ES-I3 (cell line): ENCODE data around the gene NRIP1.
"Not testable (repeated sequence)": the region's sequence is repeated elsewhere in the genome, so short reads cannot be mapped to it uniquely, and the experiment has no call there.

Source experiments
- H3K36me3 ChIP-seq: 2 replicates; pipeline ENCODE4 v1.6.1; 2013; ENCODE audit warnings: mild to moderate bottlenecking, low read length, control low read depth, moderate library complexity; ENCODE audit not compliant: insufficient read depth
- H3K4me1 ChIP-seq: 2 replicates; pipeline ENCODE4 v1.6.1; 2013; ENCODE audit warnings: mild to moderate bottlenecking, control low read depth, low read length; ENCODE audit not compliant: insufficient read depth
- H3K9ac ChIP-seq: 2 replicates; pipeline ENCODE4 v1.6.1; 2013; ENCODE audit warnings: low read depth, mild to moderate bottlenecking, low read length, moderate library complexity
- H3K9me3 ChIP-seq: 2 replicates; pipeline ENCODE4 v1.6.1; 2013; ENCODE audit warnings: mild to moderate bottlenecking, low read length, moderate library complexity; ENCODE audit not compliant: control insufficient read depth, insufficient read depth

Gene NRIP1

GRCh38 chr21:14945176-14945575 is 119.6 kb downstream of the NRIP1 start:
- H3K9ac ChIP-seq, result no peak overlapping the region
- no peaks in the 10 kb centered on the region for H3K4me1 ChIP-seq
- H3K36me3 ChIP-seq, result no peaks in the 10 kb centered on the region
- H3K9me3 ChIP-seq, result peaks cover 2% of the 10 kb centered on the region; the same call in 1 of the 2 replicates

DNA sequence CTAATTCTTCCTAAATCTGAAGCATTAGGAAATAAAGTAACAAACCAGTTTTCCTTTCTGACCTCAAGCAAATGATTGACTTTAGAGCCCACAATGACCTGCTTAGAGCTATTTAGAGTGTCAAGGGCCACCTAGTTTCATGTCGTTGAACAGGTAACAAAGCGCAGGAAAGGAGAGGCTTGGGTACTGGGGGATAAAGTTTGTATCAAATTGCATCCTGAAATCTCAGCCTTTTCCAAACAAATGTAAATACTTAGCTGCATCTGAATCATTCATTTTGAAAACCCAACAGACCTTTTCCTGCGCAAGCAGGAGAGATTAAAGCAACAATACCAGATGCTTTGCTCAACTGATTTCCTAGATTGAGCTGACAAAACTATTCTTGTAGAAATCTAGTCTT is 121.2 kb downstream of the NRIP1 start:
- no peak overlapping the region for H3K9ac ChIP-seq
- H3K9me3 ChIP-seq, result peaks cover under 1% of the 10 kb centered on the region; the same call in 1 of the 2 replicates
- H3K36me3 ChIP-seq, result no peaks in the 10 kb centered on the region
- no peaks in the 10 kb centered on the region for H3K4me1 ChIP-seq

DNA sequence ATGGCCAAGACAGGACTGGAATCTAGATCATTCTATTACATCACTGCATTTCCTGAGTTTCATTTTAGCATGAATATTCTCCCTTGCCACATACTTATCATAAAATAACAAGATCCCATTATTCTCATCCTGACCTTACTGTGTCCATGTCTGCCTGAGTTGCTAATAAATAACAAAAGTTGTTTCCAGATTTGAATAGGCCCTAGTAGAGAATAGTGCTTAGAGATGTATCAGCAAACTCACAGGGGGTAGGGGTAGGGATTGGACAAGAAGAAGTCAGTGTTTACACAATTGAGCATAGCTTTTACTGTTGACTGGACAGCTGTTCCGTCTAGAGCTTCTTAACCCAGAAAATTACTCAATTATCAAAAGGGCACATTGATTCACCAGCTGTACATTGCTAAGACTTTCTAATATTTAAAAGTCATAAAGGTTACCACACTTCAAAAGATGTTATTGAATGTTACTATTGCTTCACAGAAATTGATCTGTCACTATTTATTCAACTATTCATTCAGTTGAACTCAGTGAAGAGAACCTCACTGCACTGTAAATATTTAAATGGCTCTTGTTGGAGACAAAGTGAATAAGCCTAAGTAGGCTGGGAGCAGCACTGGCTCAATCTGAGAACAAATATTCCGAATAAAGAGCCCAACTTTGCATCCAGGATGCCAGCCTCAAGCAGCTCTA is 121.9 kb downstream of the NRIP1 start:
- no peak overlapping the region for H3K9ac ChIP-seq
- no peaks in the 10 kb centered on the region for H3K36me3 ChIP-seq
- no peaks in the 10 kb centered on the region for H3K9me3 ChIP-seq
- H3K4me1 ChIP-seq, result no peaks in the 10 kb centered on the region

- H3K36me3 ChIP-seq, H3K4me1 ChIP-seq, H3K9ac ChIP-seq, H3K9me3 ChIP-seq: not testable (repeated sequence)
These were observed 137.5 kb downstream of the NRIP1 start for GRCh38 chr21:14927324-14927723.

GRCh38 chr21:14926186-14926585 is 138.6 kb downstream of the NRIP1 start:
- Histone ChIP-seq H3K4me1 (no peaks in the 10 kb centered on the region), H3K9me3 (no peaks in the 10 kb centered on the region), H3K36me3 (no peaks in the 10 kb centered on the region), H3K9ac (no peak overlapping the region)

GRCh38 chr21:14923468-14923867 is 141.3 kb downstream of the NRIP1 start:
- no peaks in the 10 kb centered on the region for H3K4me1 ChIP-seq
- H3K36me3 ChIP-seq, result no peaks in the 10 kb centered on the region
- H3K9me3 ChIP-seq, result no peaks in the 10 kb centered on the region
- H3K9ac ChIP-seq, result no peak overlapping the region

DNA sequence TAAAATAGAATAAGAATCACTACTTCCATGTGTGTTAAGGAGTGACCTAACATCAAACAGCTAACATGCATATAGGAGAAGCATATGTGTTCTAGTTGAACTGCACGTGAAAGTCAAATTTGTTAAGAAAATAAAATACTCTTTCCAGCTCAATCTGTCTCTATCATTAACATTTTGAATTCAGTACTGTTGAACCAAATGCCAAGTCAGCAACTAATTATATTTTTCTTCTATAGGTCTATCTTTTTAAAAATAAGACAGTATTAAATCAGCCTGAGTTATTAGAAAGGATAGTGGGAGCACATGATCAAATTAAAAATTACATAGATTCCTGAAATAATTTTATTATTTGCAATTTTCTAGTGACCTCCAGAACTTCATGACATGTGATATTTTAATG is 141.8 kb downstream of the NRIP1 start:
- Histone ChIP-seq H3K9me3 (no peaks in the 10 kb centered on the region), H3K4me1 (no peaks in the 10 kb centered on the region), H3K36me3 (no peaks in the 10 kb centered on the region), H3K9ac (no peak overlapping the region)

DNA sequence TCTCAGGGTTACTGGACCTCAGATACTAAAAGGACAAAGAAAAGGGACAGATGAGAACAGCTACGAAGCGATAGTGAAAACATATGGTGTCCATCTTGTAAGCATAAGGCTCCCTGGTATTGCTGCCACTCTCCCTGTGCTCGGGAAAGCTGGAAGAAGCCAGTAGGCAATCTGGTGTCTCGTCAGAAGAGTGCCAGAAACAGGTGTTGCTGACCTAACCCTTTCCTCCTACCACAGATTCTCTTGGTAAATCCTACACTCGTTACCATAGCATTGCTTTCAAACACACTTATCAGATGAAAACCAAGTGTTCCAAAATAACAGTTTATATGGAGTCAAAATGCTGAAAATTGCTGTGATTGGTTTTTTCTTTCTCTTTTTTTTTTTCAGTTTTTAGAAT is 146.3 kb downstream of the NRIP1 start:
- Histone ChIP-seq H3K4me1 (peaks cover 20% of the 10 kb centered on the region), H3K36me3 (no peaks in the 10 kb centered on the region), H3K9ac (no peak overlapping the region), H3K9me3 (no peaks in the 10 kb centered on the region)

DNA sequence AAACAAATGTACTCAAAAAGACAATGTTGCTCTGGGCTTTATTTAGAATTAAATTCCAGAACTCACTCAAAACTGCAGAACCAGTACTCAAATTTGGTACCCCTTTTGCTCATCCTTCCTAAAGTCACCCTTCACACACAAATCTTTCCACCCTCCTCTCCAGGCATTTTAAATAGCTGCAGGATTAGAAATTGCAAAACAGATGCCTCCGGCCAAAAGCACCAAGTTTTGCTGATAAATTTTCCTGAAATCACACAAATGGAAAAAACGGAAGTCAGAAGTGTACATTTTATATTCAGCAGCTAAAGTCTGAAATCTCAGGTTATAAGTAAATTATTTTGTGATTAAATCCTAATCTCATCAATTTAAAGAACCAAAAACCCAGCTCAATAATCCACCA is 147.0 kb downstream of the NRIP1 start:
- Histone ChIP-seq H3K9ac (no peak overlapping the region), H3K36me3 (no peaks in the 10 kb centered on the region), H3K9me3 (no peaks in the 10 kb centered on the region), H3K4me1 (peaks cover 20% of the 10 kb centered on the region)

- Histone ChIP-seq H3K9ac (no peak overlapping the region), H3K36me3 (no peaks in the 10 kb centered on the region), H3K4me1 (peaks cover 22% of the 10 kb centered on the region), H3K9me3 (no peaks in the 10 kb centered on the region)
These were observed 148.1 kb downstream of the NRIP1 start for GRCh38 chr21:14916676-14917141.

DNA sequence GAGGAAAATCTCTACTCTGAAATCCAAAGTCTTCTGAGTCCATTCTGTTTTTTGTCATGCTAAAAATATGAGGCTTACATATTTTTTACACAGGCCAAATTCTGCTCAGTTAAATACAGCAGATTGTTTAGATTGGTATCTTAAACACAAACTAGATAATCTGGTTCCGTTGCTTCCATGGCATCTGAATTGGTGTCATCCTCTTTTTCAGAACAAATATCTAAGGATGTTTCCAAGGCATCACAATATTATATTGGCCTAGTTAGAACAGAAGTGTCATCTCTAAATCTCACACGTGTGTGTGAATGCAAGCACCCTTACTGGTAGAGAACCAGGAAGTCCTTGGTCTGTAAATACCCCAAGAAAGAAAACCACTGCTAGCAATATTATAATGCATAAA is 151.2 kb downstream of the NRIP1 start:
- Histone ChIP-seq H3K36me3 (no peaks in the 10 kb centered on the region), H3K9me3 (no peaks in the 10 kb centered on the region), H3K9ac (no peak overlapping the region), H3K4me1 (peaks cover 24% of the 10 kb centered on the region)

GRCh38 chr21:14911351-14911750 is 153.4 kb downstream of the NRIP1 start:
- H3K4me1 ChIP-seq, result peaks cover 10% of the 10 kb centered on the region
- no peaks in the 10 kb centered on the region for H3K36me3 ChIP-seq
- H3K9ac ChIP-seq, result no peak overlapping the region
- no peaks in the 10 kb centered on the region for H3K9me3 ChIP-seq
